GM12878 (cell line): ENCODE data around the gene TRIM25. TPM values are rescaled to one million over a fixed set of nuclear protein-coding genes. Genes with fewer than 3 reads are reported as not detected.

Experiments used
- ATAC-seq: fragments of 200-7000 bp; cut with Tn5 transposase; 3 replicates; pipeline ENCODE4 v1.9.1; 2020; ENCODE audit warnings: mild to moderate bottlenecking, moderate library complexity
- BruUV-seq: library from RNA; stranded (reverse); fragments of 400-500 nt; replicated peaks from 2 replicates; lab custom pipeline; 2021; lab: Mats Ljungman, UMichigan
- CTCF ChIA-PET: fragments of 300-600 bp; sonication (Branson Sonifier 250); formaldehyde crosslinking; extraction: SDS; loops from one replicate; lab custom pipeline; 2021; ENCODE audit warnings: inconsistent platforms; lab: Yijun Ruan, JAX
- POLR2A ChIA-PET: fragments of 350-600 bp; formaldehyde crosslinking; extraction: SDS; loops from one replicate; lab custom pipeline; 2021; ENCODE audit warnings: inconsistent platforms; lab: Charles Lee
- RAD21 ChIA-PET: fragments of 300-600 bp; sonication (Branson Sonifier 250); formaldehyde crosslinking; loops from one replicate; lab custom pipeline; 2023; ENCODE audit warnings: antibody characterized with exemption; ENCODE audit not compliant: unreplicated experiment; lab: Charles Lee
- SMC1A ChIA-PET: fragments of 300-600 bp; sonication (Branson Sonifier 250); formaldehyde crosslinking; loops from one replicate; lab custom pipeline; 2023; ENCODE audit not compliant: unreplicated experiment, uncharacterized antibody; lab: Charles Lee
- DNase-seq: peaks from one replicate; pipeline ENCODE4 v3.0.0-alpha.2; 2011; ENCODE audit warnings: low read depth, low spot score
- FAIRE-seq: peaks from 3 replicates; lab custom pipeline; 2011; peaks lifted over from hg19 to GRCh38; lab: Jason Lieb, UNC
- H2AFZ ChIP-seq: 2 replicates; pipeline ENCODE4 v1.6.0; 2011; ENCODE audit warnings: low read depth, low read length, control low read depth; ENCODE audit not compliant: control insufficient read depth
- H3K27ac ChIP-seq: 2 replicates; pipeline ENCODE4 v1.5.1; 2011; ENCODE audit warnings: control low read depth; ENCODE audit not compliant: control insufficient read depth, insufficient read depth
- H3K27me3 ChIP-seq, 2 experiments: replicated peaks in 1 of 2; 2 replicates each; pipeline versions ENCODE4 v1.6.0 to v1.6.1; 2011; ENCODE audit warnings: low read length in 1 of 2; ENCODE audit not compliant: control insufficient read depth in 2 of 2, insufficient read depth in 2 of 2
- H3K36me3 ChIP-seq, 2 experiments: 2 replicates each; pipeline ENCODE4 v1.5.1; 2011; ENCODE audit warnings: low read length in 1 of 2; ENCODE audit not compliant: control insufficient read depth in 2 of 2, insufficient read depth in 2 of 2
- H3K4me1 ChIP-seq: 2 replicates; pipeline ENCODE4 v1.6.1; 2011; ENCODE audit warnings: mild to moderate bottlenecking, low read length, moderate library complexity, mixed read lengths; ENCODE audit not compliant: control insufficient read depth, insufficient read depth
- H3K4me2 ChIP-seq: 2 replicates; pipeline ENCODE4 v1.6.0; 2011; ENCODE audit warnings: control low read depth; ENCODE audit not compliant: control insufficient read depth, insufficient read depth
- H3K4me3 ChIP-seq: fragments of 200-600 bp; sonication (generic); 2 replicates; pipeline ENCODE4 v1.5.1; 2016
- H3K79me2 ChIP-seq: 2 replicates; pipeline ENCODE4 v1.6.0; 2011; ENCODE audit warnings: low read length; ENCODE audit not compliant: control insufficient read depth, insufficient read depth
- H3K9ac ChIP-seq: 2 replicates; pipeline ENCODE4 v1.8.0; 2011; ENCODE audit warnings: low read length, control low read depth, mixed read lengths; ENCODE audit not compliant: control insufficient read depth, insufficient read depth
- H3K9me3 ChIP-seq: replicated peaks from 3 replicates; pipeline ENCODE4 v1.5.1; 2011; ENCODE audit warnings: mild to moderate bottlenecking, low read length; ENCODE audit not compliant: control insufficient read depth, insufficient read depth
- H4K20me1 ChIP-seq: 2 replicates; pipeline ENCODE4 v1.6.0; 2011; ENCODE audit not compliant: control insufficient read depth, insufficient read depth
- CBFB ChIP-seq: IDR thresholded peaks from 2 replicates; pipeline ENCODE4 v1.6.1; 2016; ENCODE audit warnings: antibody characterized with exemption, low read depth
- DPF2 ChIP-seq: fragments of 450-650 bp; IDR thresholded peaks from 2 replicates; pipeline ENCODE4 v1.6.1; 2017; ENCODE audit warnings: mild to moderate bottlenecking
- ESRRA ChIP-seq: IDR thresholded peaks from 2 replicates; pipeline ENCODE4 v1.6.1; 2012; ENCODE audit warnings: mild to moderate bottlenecking, low read length, improper control_type of control experiment
- FOS ChIP-seq: IDR thresholded peaks from 3 replicates; pipeline ENCODE4 v1.6.1; 2011; ENCODE audit warnings: borderline replicate concordance; ENCODE audit not compliant: insufficient read length; ENCODE audit errors: extremely low read depth
- HDAC6 ChIP-seq: fragments of 200-600 bp; sonication (generic); IDR thresholded peaks from one replicate; pipeline ENCODE4 v1.8.0; 2017; ENCODE audit warnings: antibody characterized with exemption; ENCODE audit not compliant: unreplicated experiment
- KDM1A ChIP-seq: fragments of 200-600 bp; sonication (generic); IDR thresholded peaks from 2 replicates; pipeline ENCODE4 v1.6.1; 2016; ENCODE audit warnings: borderline replicate concordance
- POU2F2 ChIP-seq: IDR thresholded peaks from 3 replicates; pipeline ENCODE4 v1.6.1; 2011; ENCODE audit warnings: low read depth, mild to moderate bottlenecking, low read length, borderline replicate concordance
- WGBS: methylation state at CpG from one replicate; pipeline ENCODE4 v1.1.6; 2016; ENCODE audit warnings: low lambda C conversion rate; ENCODE audit not compliant: insufficient replicate concordance, insufficient coverage; ENCODE audit errors: missing lambda C conversion rate; 5-methylcytosine and 5-hydroxymethylcytosine counted together
- in situ Hi-C: fragments of 300-500 bp; cut with MboI; formaldehyde crosslinking; loops from 9 replicates; pipeline ENCODE4 v1.14.3; 2018; ENCODE audit warnings: mixed read lengths
- intact Hi-C: fragments of 100-400 bp; cut with micrococcal nuclease; formaldehyde crosslinking; loops from one replicate; pipeline ENCODE4 v1.14.2; 2022; ENCODE audit not compliant: unreplicated experiment
- polyA plus RNA-seq, 11 experiments: library from polyadenylated mRNA; depleted of rRNA in 4 of 11; unstranded in 6 of 11; stranded (reverse) in 5 of 11; fragments of >200 nt; fragmentation: Nextera tagmentation in 4 of 11; fragmentation: Illumina TruSeq in 1 of 11; extraction: Ambion mirVana in 4 of 11; extraction: Trizol in 1 of 11; gene quantifications; 1 replicate in 1 of 11; 2 replicates in 10 of 11; pipeline versions ENCODE4 v1.2.1 to v1.2.3, GENCODE V29; 2011 to 2016; ENCODE audit warnings: inconsistent platforms in 2 of 11, missing spikeins in 2 of 11, low read depth in 1 of 11
- total RNA-seq, 4 experiments: library from RNA; depleted of rRNA in 3 of 4; stranded (reverse); fragments of >200 nt in 3 of 4; fragmentation: Illumina TruSeq in 1 of 4; extraction: Trizol in 1 of 4; gene quantifications; 2 replicates each; pipeline versions ENCODE4 v1.2.1 to v1.2.3, GENCODE V29; 2013 to 2021
- TF ChIP-seq, protein P1 (sequence below): IDR thresholded peaks from 2 replicates; pipeline ENCODE4 v1.6.1; 2012; ENCODE audit warnings: improper control_type of control experiment, low read depth, low read length; ENCODE audit not compliant: insufficient replicate concordance
- TF ChIP-seq, protein P2 (sequence below), 3 experiments: IDR thresholded peaks in 2 of 3; conservative IDR thresholded peaks in 1 of 3; 2 replicates each; pipeline ENCODE4 v1.5.1; 2011; ENCODE audit warnings: low read depth in 3 of 3, low read length in 3 of 3, mild to moderate bottlenecking in 3 of 3, control low read depth in 2 of 3, moderate library complexity in 2 of 3, inconsistent platforms in 1 of 3, mixed read lengths in 1 of 3; ENCODE audit not compliant: control insufficient read depth in 2 of 3, insufficient read depth in 1 of 3; ENCODE audit errors: extremely low read depth in 1 of 3
- TF ChIP-seq, protein P3 (sequence below): fragments of 450-650 bp; IDR thresholded peaks from 2 replicates; pipeline ENCODE4 v1.6.1; 2017; ENCODE audit warnings: low read depth, mild to moderate bottlenecking, moderate library complexity
- TF ChIP-seq, protein P4 (sequence below): fragments of 450-650 bp; IDR thresholded peaks from 2 replicates; pipeline ENCODE4 v1.6.1; 2017; ENCODE audit warnings: mild to moderate bottlenecking, low read depth, inconsistent platforms; ENCODE audit not compliant: poor library complexity, severe bottlenecking

TRIM25 gene
- total and polyA plus RNA-seq, 10 of the 15 experiments (the other 5 are each of a cell fraction or from before 2014, with no cell fraction given), result 10.5 to 123 (median 51.3) TPM

DNA sequence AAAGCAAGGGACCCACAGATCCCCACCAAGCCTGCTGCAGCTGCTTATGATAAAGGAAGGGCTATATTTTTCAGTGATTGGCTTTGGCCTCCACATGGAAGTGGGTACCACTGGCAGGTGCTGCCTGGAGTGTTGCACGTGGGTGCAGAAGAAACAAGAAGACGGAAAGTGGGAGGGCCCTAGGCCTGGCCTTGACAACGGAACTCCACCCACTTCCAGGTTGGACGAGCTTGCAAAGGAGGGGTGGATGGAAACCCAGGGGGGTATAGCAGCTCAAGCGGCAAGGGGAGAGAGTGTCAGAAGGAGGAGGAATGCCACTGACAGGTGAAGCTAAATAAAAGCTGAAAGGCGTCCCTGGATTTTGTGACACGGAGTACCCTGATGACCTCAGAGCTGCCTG is 20.3 kb downstream of the TRIM25 start (continued):
- TF ChIP-seq FOS, result no peak
- no peak for TF ChIP-seq HDAC6

DNA sequence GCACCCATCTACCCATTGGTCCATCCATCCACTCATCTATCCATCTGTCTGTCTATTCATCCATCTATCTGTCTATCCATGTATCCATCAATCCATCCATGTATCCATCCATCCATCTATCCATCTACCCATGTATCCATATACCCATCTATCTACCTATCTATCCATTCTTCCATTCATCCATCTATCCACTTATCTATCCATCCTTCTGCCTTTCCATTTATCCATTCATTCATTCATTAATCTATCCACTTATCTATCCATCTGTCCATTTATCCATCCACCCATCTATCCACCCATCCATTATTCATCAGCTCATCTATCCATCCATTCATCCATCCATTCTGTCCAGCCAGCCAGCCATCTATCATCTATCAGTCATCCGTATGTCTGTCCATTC is 21.5 kb downstream of the TRIM25 start:
- in situ Hi-C loops, result no loop called here
- intact Hi-C loops, result no loop called here
- Histone ChIP-seq H3K4me2 (no peak overlapping the region), H3K9me3 (peaks cover 22% of the 10 kb centered on the region; the same call in 2 of the 3 replicates), H3K36me3 (peaks cover 53 to 66% of the 10 kb centered on the region in 2 experiments), H3K4me3 (no peak overlapping the region), H3K27ac (no peak overlapping the region), H3K9ac (no peak overlapping the region), H3K4me1 (peaks cover 10% of the 10 kb centered on the region), H3K79me2 (peaks cover 2% of the 10 kb centered on the region), H2AFZ (no peak overlapping the region), H4K20me1 (no peaks in the 10 kb centered on the region; the same call in 1 of the 2 replicates), H3K27me3 (no peaks in the 10 kb centered on the region)
- no peak for DNase-seq
- ATAC-seq, result no peak
- FAIRE-seq, result no peak
- ChIA-PET CTCF (no interaction called here), SMC1A (interaction anchor here (3.1 kb wide), 1 partner anchor 13 kb away, joined by 11 read pairs; no protein-coding TSS in a partner anchor), POLR2A (interaction anchor here (1.3 kb wide), 1 partner anchor 50 kb away, joined by 3 read pairs; no protein-coding TSS in a partner anchor), RAD21 (no interaction called here)
- 95% methylated on average over 1 of the region's 1 CpG for WGBS
- BruUV-seq, result no TSS peak
- TF ChIP-seq, protein P1, sequence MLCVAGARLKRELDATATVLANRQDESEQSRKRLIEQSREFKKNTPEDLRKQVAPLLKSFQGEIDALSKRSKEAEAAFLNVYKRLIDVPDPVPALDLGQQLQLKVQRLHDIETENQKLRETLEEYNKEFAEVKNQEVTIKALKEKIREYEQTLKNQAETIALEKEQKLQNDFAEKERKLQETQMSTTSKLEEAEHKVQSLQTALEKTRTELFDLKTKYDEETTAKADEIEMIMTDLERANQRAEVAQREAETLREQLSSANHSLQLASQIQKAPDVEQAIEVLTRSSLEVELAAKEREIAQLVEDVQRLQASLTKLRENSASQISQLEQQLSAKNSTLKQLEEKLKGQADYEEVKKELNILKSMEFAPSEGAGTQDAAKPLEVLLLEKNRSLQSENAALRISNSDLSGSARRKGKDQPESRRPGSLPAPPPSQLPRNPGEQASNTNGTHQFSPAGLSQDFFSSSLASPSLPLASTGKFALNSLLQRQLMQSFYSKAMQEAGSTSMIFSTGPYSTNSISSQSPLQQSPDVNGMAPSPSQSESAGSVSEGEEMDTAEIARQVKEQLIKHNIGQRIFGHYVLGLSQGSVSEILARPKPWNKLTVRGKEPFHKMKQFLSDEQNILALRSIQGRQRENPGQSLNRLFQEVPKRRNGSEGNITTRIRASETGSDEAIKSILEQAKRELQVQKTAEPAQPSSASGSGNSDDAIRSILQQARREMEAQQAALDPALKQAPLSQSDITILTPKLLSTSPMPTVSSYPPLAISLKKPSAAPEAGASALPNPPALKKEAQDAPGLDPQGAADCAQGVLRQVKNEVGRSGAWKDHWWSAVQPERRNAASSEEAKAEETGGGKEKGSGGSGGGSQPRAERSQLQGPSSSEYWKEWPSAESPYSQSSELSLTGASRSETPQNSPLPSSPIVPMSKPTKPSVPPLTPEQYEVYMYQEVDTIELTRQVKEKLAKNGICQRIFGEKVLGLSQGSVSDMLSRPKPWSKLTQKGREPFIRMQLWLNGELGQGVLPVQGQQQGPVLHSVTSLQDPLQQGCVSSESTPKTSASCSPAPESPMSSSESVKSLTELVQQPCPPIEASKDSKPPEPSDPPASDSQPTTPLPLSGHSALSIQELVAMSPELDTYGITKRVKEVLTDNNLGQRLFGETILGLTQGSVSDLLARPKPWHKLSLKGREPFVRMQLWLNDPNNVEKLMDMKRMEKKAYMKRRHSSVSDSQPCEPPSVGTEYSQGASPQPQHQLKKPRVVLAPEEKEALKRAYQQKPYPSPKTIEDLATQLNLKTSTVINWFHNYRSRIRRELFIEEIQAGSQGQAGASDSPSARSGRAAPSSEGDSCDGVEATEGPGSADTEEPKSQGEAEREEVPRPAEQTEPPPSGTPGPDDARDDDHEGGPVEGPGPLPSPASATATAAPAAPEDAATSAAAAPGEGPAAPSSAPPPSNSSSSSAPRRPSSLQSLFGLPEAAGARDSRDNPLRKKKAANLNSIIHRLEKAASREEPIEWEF, result no peak
- TF ChIP-seq DPF2, result no peak
- TF ChIP-seq, protein P2, sequence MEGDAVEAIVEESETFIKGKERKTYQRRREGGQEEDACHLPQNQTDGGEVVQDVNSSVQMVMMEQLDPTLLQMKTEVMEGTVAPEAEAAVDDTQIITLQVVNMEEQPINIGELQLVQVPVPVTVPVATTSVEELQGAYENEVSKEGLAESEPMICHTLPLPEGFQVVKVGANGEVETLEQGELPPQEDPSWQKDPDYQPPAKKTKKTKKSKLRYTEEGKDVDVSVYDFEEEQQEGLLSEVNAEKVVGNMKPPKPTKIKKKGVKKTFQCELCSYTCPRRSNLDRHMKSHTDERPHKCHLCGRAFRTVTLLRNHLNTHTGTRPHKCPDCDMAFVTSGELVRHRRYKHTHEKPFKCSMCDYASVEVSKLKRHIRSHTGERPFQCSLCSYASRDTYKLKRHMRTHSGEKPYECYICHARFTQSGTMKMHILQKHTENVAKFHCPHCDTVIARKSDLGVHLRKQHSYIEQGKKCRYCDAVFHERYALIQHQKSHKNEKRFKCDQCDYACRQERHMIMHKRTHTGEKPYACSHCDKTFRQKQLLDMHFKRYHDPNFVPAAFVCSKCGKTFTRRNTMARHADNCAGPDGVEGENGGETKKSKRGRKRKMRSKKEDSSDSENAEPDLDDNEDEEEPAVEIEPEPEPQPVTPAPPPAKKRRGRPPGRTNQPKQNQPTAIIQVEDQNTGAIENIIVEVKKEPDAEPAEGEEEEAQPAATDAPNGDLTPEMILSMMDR (IDR thresholded peaks at IDR 0.05 in 2 of 3, conservative IDR thresholded peaks at IDR 0.05 in 1 of 3; ENCODE audit: control insufficient read depth in 2 of 3, extremely low read depth in 1 of 3, insufficient read depth in 1 of 3, low read depth in 3 of 3, low read length in 3 of 3), result no peak
- no peak for TF ChIP-seq POU2F2
- TF ChIP-seq KDM1A, result no peak
- TF ChIP-seq, protein P3, sequence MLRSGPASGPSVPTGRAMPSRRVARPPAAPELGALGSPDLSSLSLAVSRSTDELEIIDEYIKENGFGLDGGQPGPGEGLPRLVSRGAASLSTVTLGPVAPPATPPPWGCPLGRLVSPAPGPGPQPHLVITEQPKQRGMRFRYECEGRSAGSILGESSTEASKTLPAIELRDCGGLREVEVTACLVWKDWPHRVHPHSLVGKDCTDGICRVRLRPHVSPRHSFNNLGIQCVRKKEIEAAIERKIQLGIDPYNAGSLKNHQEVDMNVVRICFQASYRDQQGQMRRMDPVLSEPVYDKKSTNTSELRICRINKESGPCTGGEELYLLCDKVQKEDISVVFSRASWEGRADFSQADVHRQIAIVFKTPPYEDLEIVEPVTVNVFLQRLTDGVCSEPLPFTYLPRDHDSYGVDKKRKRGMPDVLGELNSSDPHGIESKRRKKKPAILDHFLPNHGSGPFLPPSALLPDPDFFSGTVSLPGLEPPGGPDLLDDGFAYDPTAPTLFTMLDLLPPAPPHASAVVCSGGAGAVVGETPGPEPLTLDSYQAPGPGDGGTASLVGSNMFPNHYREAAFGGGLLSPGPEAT, result no peak
- no peak for TF ChIP-seq CBFB
- TF ChIP-seq, protein P4, sequence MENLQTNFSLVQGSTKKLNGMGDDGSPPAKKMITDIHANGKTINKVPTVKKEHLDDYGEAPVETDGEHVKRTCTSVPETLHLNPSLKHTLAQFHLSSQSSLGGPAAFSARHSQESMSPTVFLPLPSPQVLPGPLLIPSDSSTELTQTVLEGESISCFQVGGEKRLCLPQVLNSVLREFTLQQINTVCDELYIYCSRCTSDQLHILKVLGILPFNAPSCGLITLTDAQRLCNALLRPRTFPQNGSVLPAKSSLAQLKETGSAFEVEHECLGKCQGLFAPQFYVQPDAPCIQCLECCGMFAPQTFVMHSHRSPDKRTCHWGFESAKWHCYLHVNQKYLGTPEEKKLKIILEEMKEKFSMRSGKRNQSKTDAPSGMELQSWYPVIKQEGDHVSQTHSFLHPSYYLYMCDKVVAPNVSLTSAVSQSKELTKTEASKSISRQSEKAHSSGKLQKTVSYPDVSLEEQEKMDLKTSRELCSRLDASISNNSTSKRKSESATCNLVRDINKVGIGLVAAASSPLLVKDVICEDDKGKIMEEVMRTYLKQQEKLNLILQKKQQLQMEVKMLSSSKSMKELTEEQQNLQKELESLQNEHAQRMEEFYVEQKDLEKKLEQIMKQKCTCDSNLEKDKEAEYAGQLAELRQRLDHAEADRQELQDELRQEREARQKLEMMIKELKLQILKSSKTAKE, result no peak
- no peak for TF ChIP-seq ESRRA
